HG02870 (cell line): Measurements from ENCODE around the gene ARSB.
A peak's percentile ranks its signal among the peaks of the same experiment; 100 is the strongest.

Source experiments
- ATAC-seq: cut with Tn5 transposase; IDR thresholded peaks from one replicate; pipeline ENCODE4 v1.9.1; 2021; ENCODE audit warnings: mild to moderate bottlenecking, moderate library complexity; ENCODE audit not compliant: unreplicated experiment

Gene ARSB

GRCh38 chr5:78985116-78985724 is at the start of gene ARSB:
Gene ARSB, minus strand, starts transcription at chr5:78985310. Its CDS starts 62 bp downstream, at chr5:78985248.
- ATAC-seq, result peak; percentile 46

GRCh38 chr5:79032782-79033181 is 47.7 kb upstream of the ARSB start:
- ATAC-seq, result no peak

- no peak for ATAC-seq
Observed at GRCh38 chr5:79032031-79032695, 47.1 kb upstream of the ARSB start.

GRCh38 chr5:79031485-79031867 is 46.4 kb upstream of the ARSB start:
- ATAC-seq, result no peak

GRCh38 chr5:79030663-79031484 is 45.8 kb upstream of the ARSB start:
- ATAC-seq, result no peak

- no peak for ATAC-seq
Observed at GRCh38 chr5:79025054-79025472, 40.0 kb upstream of the ARSB start.

GRCh38 chr5:79023947-79024346 is 38.8 kb upstream of the ARSB start:
- ATAC-seq, result no peak

- ATAC-seq, result no peak
Observed at GRCh38 chr5:79023348-79023747, 38.2 kb upstream of the ARSB start.

GRCh38 chr5:79022771-79023170 is 37.7 kb upstream of the ARSB start:
- ATAC-seq, result no peak

GRCh38 chr5:79021753-79022152 is 36.6 kb upstream of the ARSB start:
- ATAC-seq, result no peak

GRCh38 chr5:79020861-79021561 is 35.9 kb upstream of the ARSB start:
- ATAC-seq, result no peak

GRCh38 chr5:79014631-79015030 is 29.5 kb upstream of the ARSB start:
- no peak for ATAC-seq

- no peak for ATAC-seq
Observed at GRCh38 chr5:79011869-79012268, 26.8 kb upstream of the ARSB start.

- no peak for ATAC-seq
Observed at GRCh38 chr5:79011219-79011836, 26.2 kb upstream of the ARSB start.

GRCh38 chr5:79008362-79008761 is 23.3 kb upstream of the ARSB start:
- ATAC-seq, result no peak

- ATAC-seq, result no peak
Observed at GRCh38 chr5:79007872-79008271, 22.8 kb upstream of the ARSB start.

- no peak for ATAC-seq
Observed at GRCh38 chr5:79005936-79006631, 21.0 kb upstream of the ARSB start.

- no peak for ATAC-seq
Observed at GRCh38 chr5:79005151-79005550, 20.0 kb upstream of the ARSB start.

GRCh38 chr5:79002374-79002773 is 17.3 kb upstream of the ARSB start:
- no peak for ATAC-seq

GRCh38 chr5:79001471-79001870 is 16.4 kb upstream of the ARSB start:
- ATAC-seq, result no peak
